Measurements from ENCODE around the gene CHST15. TPM values are rescaled to one million over a fixed set of nuclear protein-coding genes. Genes with fewer than 3 reads are reported as not detected.

Gene CHST15
- total and polyA plus RNA-seq, 2 of the 4 experiments (the other 2 are of a cell fraction): 0.14 to 0.18 TPM

DNA sequence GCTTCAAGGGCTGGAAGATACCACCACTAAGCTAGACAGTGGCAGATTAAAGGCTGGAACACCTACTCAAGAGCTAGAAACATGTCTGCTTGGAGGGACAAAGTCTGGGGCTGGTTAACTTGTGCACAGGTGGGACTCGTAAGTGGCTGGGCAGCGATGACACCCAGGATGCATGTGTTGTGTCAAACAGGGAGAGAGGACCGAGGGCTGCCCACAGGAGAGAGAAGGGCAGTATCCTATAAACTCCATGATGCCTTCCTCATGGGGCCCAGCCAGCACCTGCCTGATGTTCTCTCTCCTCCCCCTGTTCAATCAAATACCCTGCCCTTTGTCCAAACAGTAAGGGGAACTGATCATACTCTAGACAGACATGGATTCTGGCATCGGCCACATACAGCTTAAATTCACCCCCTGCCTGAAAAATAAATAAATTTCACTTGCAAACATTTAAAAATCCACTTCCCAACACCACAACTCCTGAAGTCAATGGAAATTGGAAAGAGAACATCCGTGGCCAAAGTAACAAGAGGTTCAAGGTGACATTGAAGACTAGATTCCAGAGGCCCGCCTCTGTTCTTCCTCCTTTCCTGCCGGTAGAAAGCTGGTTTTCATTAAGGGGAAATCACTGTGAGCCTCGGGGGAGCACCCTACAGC, 50.6 kb downstream of the CHST15 start:
- Histone ChIP-seq H4K5ac (ENCODE audit: low read depth, low read length) (no peak overlapping the region), H2BK15ac (ENCODE audit: low read depth, low read length) (no peak overlapping the region), H4K91ac (ENCODE audit: insufficient read depth, low read depth, low read length) (no peak overlapping the region), H4K8ac (ENCODE audit: low read depth in 2 of 2, low read length in 2 of 2) (no peak overlapping the region), H2AK9ac (replicated peaks; ENCODE audit: low read depth, low read length, poor library complexity) (no peak overlapping the region), H3K23ac (ENCODE audit: low read depth, low read length) (no peak overlapping the region), H3K27ac (ENCODE audit: insufficient read depth, low read length) (no peak overlapping the region), H2AK5ac (ENCODE audit: low read depth, low read length) (no peak overlapping the region), H3K9me3 (ENCODE audit: control insufficient read depth, insufficient read depth, low read length) (peaks cover 6% of the 10 kb centered on the region; the same call in 1 of the 2 replicates), H3K27me3 (ENCODE audit: control insufficient read depth, insufficient read depth, low read length) (no peaks in the 10 kb centered on the region), H3K18ac (ENCODE audit: low read depth, low read length) (no peak overlapping the region), H3K4me3 (ENCODE audit: insufficient read depth, low read depth, low read length) (no peak overlapping the region), H2BK20ac (ENCODE audit: low read depth, low read length) (no peak overlapping the region), H3K4me1 (ENCODE audit: control insufficient read depth, insufficient read depth, low read length) (no peaks in the 10 kb centered on the region), H4K20me1 (ENCODE audit: insufficient read depth, low read length) (no peaks in the 10 kb centered on the region), H3K4me2 (ENCODE audit: low read depth, low read length) (no peak overlapping the region), H2AFZ (replicated peaks; ENCODE audit: low read length, poor library complexity) (no peak overlapping the region), H3K9me1 (ENCODE audit: insufficient read depth, low read length) (no peaks in the 10 kb centered on the region), H3K9ac (ENCODE audit: low read depth, low read length) (no peak overlapping the region), H2BK5ac (ENCODE audit: low read depth, low read length, poor library complexity, severe bottlenecking) (no peak overlapping the region), H3K4ac (ENCODE audit: low read depth, low read length) (no peak overlapping the region), H3K56ac (ENCODE audit: extremely low read depth, insufficient read depth, low read length) (no peak overlapping the region), H3K79me1 (ENCODE audit: low read depth in 1 of 2, low read length in 2 of 2) (no peaks in the 10 kb centered on the region), H3K14ac (replicated peaks; ENCODE audit: low read depth, low read length) (no peak overlapping the region), H2BK120ac (ENCODE audit: low read depth, low read length) (no peak overlapping the region), H3K36me3 (ENCODE audit: control insufficient read depth, insufficient read depth, low read length) (no peaks in the 10 kb centered on the region)
- TF ChIP-seq FOS (IDR thresholded peaks at IDR 0.05; ENCODE audit: low read depth, low read length) (no peak), NFE2L2 (IDR thresholded peaks at IDR 0.05; ENCODE audit: low read depth, low read length) (no peak), RAD21 (IDR thresholded peaks at IDR 0.05; ENCODE audit: low read length) (no peak)
- TF ChIP-seq, protein P1, sequence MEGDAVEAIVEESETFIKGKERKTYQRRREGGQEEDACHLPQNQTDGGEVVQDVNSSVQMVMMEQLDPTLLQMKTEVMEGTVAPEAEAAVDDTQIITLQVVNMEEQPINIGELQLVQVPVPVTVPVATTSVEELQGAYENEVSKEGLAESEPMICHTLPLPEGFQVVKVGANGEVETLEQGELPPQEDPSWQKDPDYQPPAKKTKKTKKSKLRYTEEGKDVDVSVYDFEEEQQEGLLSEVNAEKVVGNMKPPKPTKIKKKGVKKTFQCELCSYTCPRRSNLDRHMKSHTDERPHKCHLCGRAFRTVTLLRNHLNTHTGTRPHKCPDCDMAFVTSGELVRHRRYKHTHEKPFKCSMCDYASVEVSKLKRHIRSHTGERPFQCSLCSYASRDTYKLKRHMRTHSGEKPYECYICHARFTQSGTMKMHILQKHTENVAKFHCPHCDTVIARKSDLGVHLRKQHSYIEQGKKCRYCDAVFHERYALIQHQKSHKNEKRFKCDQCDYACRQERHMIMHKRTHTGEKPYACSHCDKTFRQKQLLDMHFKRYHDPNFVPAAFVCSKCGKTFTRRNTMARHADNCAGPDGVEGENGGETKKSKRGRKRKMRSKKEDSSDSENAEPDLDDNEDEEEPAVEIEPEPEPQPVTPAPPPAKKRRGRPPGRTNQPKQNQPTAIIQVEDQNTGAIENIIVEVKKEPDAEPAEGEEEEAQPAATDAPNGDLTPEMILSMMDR (conservative IDR thresholded peaks at IDR 0.05; ENCODE audit: low read depth, low read length): no peak
- in situ Hi-C loops (cut with MboI; ENCODE audit: low sequenced_read_pairs) (no loop called here), intact Hi-C loops (cut with micrococcal nuclease) (no loop called here), dilution Hi-C loops (cut with HindIII; ENCODE audit: low sequenced_read_pairs, unreplicated experiment) (no loop called here)
- DNase-seq: no peak
- BruUV-seq (replicated peaks): no TSS peak
- ChIA-PET CTCF (no interaction called here), POLR2A (ENCODE audit: unreplicated experiment) (no interaction called here)
- no peak for ATAC-seq (ENCODE audit: low read depth)
- WGBS, 2 experiments (ENCODE audit: extremely low coverage in 2 of 2, insufficient read length in 1 of 2): 100% methylated on average over 1 of the region's 8 CpGs; no CpG with 5 or more reads in 1 of the 2 experiments

All from IMR-90 (cell line).